ENCODE results near the gene GPC3.

GPC3 gene

DNA sequence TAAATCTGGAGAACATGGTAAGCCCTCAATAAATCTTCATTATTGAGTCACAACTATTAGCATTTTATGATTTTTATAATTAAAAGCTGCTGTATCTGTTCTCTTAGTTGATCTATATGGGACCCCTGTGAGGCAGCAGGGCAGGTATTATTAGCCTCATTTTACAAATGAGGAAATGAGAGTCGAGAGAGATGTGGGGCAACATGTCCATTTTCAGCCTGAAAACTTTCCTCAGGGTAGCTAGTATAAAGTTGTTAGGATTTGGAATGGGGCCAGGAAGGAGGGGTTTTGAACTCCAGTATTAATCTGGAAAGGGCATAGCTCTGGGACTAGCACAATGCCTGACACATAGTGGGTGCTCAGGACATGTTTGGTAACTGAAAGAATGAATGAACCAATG lies 378.4 kb downstream of the GPC3 start:
- no peak for DNase-seq (ENCODE audit: extremely low spot score)
- CTCF ChIA-PET = no interaction called here
- TF ChIP-seq TARDBP (IDR thresholded peaks at IDR 0.05) (no peak), LEF1 (IDR thresholded peaks at IDR 0.05; ENCODE audit: borderline replicate concordance) (no peak), ELF4 (IDR thresholded peaks at IDR 0.05) (no peak), HDGF (IDR thresholded peaks at IDR 0.05; ENCODE audit: borderline replicate concordance) (no peak)
- POLR2A ChIA-PET = no interaction called here

DNA sequence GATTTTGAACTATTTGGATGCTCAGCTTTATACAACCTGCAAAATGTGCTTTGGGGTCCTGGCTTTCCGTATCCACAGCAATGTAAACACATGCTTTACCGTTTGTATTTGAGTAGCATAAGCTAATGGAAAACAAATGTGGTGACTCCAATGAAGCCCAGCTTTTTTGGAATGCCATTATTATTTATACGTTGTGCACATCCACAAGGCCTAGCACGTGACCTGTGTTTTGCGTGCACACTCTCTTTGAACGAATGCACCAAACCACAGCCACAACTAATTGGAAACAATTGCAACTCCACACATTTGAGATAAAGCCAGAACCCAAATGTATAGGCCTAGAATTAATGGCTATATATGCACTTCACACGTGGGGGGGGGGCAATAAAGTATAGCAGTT lies 380.6 kb downstream of the GPC3 start:
- DNase-seq (ENCODE audit: extremely low spot score) = no peak
- CTCF ChIA-PET = interaction anchor here (0.5 kb wide), 1 partner anchor 42 kb away, joined by 3 read pairs; no protein-coding TSS in a partner anchor
- TF ChIP-seq BHLHE40 (IDR thresholded peaks at IDR 0.05; ENCODE audit: borderline replicate concordance) (no peak), FOXA1 (IDR thresholded peaks at IDR 0.05) (no peak), ELF4 (IDR thresholded peaks at IDR 0.05) (no peak), SP1 (IDR thresholded peaks at IDR 0.05) (no peak), ARNT (IDR thresholded peaks at IDR 0.05) (no peak), FOXK2 (IDR thresholded peaks at IDR 0.05) (no peak), TARDBP (IDR thresholded peaks at IDR 0.05) (no peak), LEF1 (IDR thresholded peaks at IDR 0.05; ENCODE audit: borderline replicate concordance) (no peak), SUZ12 (IDR thresholded peaks at IDR 0.05) (no peak), HDGF (IDR thresholded peaks at IDR 0.05; ENCODE audit: borderline replicate concordance) (no peak), L3MBTL2 (conservative IDR thresholded peaks at IDR 0.05) (no peak), ZNF384 (IDR thresholded peaks at IDR 0.05) (no peak), NFRKB (IDR thresholded peaks at IDR 0.05) (no peak), CTBP1 (IDR thresholded peaks at IDR 0.05; ENCODE audit: borderline replicate concordance) (no peak), FOXM1 (IDR thresholded peaks at IDR 0.05; ENCODE audit: borderline replicate concordance) (no peak)
- TF ChIP-seq, protein P1, sequence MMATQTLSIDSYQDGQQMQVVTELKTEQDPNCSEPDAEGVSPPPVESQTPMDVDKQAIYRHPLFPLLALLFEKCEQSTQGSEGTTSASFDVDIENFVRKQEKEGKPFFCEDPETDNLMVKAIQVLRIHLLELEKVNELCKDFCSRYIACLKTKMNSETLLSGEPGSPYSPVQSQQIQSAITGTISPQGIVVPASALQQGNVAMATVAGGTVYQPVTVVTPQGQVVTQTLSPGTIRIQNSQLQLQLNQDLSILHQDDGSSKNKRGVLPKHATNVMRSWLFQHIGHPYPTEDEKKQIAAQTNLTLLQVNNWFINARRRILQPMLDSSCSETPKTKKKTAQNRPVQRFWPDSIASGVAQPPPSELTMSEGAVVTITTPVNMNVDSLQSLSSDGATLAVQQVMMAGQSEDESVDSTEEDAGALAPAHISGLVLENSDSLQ (IDR thresholded peaks at IDR 0.05) = no peak
- POLR2A ChIA-PET = no interaction called here

DNA sequence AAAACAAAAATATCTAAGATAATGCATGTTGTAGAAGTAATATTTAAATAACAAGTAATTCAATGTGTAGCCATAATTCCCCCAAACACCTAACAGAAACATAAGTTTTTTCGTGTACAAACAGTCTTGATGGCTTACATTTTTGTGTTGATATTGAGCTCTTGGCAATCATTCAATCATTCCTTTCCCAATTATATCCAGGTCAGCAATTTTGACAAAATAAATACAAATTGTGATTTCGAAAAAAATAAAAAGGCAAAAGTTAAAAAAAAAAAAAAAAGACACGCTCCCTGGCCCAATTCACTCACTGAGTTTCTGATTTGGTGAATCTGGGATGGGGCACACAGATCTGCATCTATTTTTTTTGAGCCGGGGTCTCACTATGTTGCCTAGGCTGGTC lies 382.5 kb downstream of the GPC3 start:
- ChIA-PET POLR2A (no interaction called here), CTCF (no interaction called here)
- no peak for DNase-seq (ENCODE audit: extremely low spot score)
- no peak for TF ChIP-seq FOXA1 (IDR thresholded peaks at IDR 0.05)
- TF ChIP-seq BHLHE40 (IDR thresholded peaks at IDR 0.05; ENCODE audit: borderline replicate concordance) = no peak
- no peak for TF ChIP-seq NFRKB (IDR thresholded peaks at IDR 0.05)
- TF ChIP-seq SUZ12 (IDR thresholded peaks at IDR 0.05) = no peak
- no peak for TF ChIP-seq HDGF (IDR thresholded peaks at IDR 0.05; ENCODE audit: borderline replicate concordance)
- no peak for TF ChIP-seq LEF1 (IDR thresholded peaks at IDR 0.05; ENCODE audit: borderline replicate concordance)

- ChIA-PET CTCF (no interaction called here), POLR2A (no interaction called here)
- DNase-seq (ENCODE audit: extremely low spot score) = no peak
- TF ChIP-seq ZNF384 (IDR thresholded peaks at IDR 0.05) = no peak
- TF ChIP-seq LEF1 (IDR thresholded peaks at IDR 0.05; ENCODE audit: borderline replicate concordance) = no peak
- TF ChIP-seq NFRKB (IDR thresholded peaks at IDR 0.05) = no peak
- TF ChIP-seq SUZ12 (IDR thresholded peaks at IDR 0.05) = no peak
- TF ChIP-seq FOXA1 (IDR thresholded peaks at IDR 0.05) = no peak
- no peak for TF ChIP-seq CTBP1 (IDR thresholded peaks at IDR 0.05; ENCODE audit: borderline replicate concordance)
- no peak for TF ChIP-seq FOXK2 (IDR thresholded peaks at IDR 0.05)
- no peak for TF ChIP-seq ELF4 (IDR thresholded peaks at IDR 0.05)
- no peak for TF ChIP-seq SP1 (IDR thresholded peaks at IDR 0.05)
- TF ChIP-seq BHLHE40 (IDR thresholded peaks at IDR 0.05; ENCODE audit: borderline replicate concordance) = no peak
- TF ChIP-seq L3MBTL2 (conservative IDR thresholded peaks at IDR 0.05) = no peak
- TF ChIP-seq, protein P1 (IDR thresholded peaks at IDR 0.05) = no peak
- no peak for TF ChIP-seq TARDBP (IDR thresholded peaks at IDR 0.05)
These were observed 384.3 kb downstream of the GPC3 start for GRCh38 chrX:133601116-133601515.

GRCh38 chrX:133600536-133600935 lies 384.9 kb downstream of the GPC3 start:
- no peak for DNase-seq (ENCODE audit: extremely low spot score)
- CTCF ChIA-PET = no interaction called here
- POLR2A ChIA-PET = no interaction called here
- no peak for TF ChIP-seq TARDBP (IDR thresholded peaks at IDR 0.05)
- TF ChIP-seq ZNF384 (IDR thresholded peaks at IDR 0.05) = no peak
- TF ChIP-seq ARNT (IDR thresholded peaks at IDR 0.05) = no peak
- TF ChIP-seq HDGF (IDR thresholded peaks at IDR 0.05; ENCODE audit: borderline replicate concordance) = no peak
- TF ChIP-seq ELF4 (IDR thresholded peaks at IDR 0.05) = no peak
- no peak for TF ChIP-seq BHLHE40 (IDR thresholded peaks at IDR 0.05; ENCODE audit: borderline replicate concordance)
- TF ChIP-seq FOXA1 (IDR thresholded peaks at IDR 0.05) = no peak
- TF ChIP-seq, protein P1 (IDR thresholded peaks at IDR 0.05) = no peak
- no peak for TF ChIP-seq FOXM1 (IDR thresholded peaks at IDR 0.05; ENCODE audit: borderline replicate concordance)
- TF ChIP-seq SUZ12 (IDR thresholded peaks at IDR 0.05) = no peak
- TF ChIP-seq LEF1 (IDR thresholded peaks at IDR 0.05; ENCODE audit: borderline replicate concordance) = no peak

DNA sequence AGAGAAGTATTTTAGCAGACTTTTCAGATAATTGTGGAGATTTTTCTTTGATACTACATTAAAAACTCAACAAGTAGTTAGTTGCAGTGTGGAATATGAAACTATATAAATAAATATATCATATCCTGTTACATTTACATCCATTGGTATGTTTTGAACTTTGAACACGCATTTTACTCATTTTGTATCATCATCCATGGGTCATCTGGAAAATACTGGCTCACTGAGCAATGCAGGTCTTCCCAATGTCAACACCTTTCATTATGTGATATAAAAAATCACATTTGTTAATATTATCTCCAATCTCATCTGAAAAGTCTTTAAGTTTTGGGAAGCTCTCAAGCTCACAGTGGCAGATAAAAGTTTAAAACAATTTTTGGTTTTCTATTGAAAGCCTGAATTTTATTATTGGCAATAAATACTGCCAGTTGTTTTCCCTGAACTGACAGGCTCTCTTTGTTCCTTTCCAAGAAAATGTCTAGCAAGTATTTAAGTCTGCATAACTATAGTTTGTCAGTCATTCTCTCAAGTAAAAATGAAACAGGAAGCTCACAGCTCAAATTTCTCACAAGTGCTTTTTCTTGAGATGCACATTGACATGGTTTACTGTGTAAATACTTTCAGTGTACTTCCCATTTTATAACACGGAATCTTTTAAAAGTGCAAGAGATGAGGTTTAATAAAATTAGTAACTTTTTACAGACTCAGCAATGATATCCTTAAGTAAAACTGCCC lies 386.6 kb downstream of the GPC3 start:
- DNase-seq (ENCODE audit: extremely low spot score) = no peak

More for the DNA sequence above, 386.6 kb downstream of the GPC3 start:
- POLR2A ChIA-PET = no interaction called here
- CTCF ChIA-PET = no interaction called here
- no peak for TF ChIP-seq SUZ12 (IDR thresholded peaks at IDR 0.05)
- no peak for TF ChIP-seq CTBP1 (IDR thresholded peaks at IDR 0.05; ENCODE audit: borderline replicate concordance)
- no peak for TF ChIP-seq LEF1 (IDR thresholded peaks at IDR 0.05; ENCODE audit: borderline replicate concordance)
- TF ChIP-seq BHLHE40 (IDR thresholded peaks at IDR 0.05; ENCODE audit: borderline replicate concordance) = no peak
- no peak for TF ChIP-seq TARDBP (IDR thresholded peaks at IDR 0.05)
- TF ChIP-seq ZNF384 (IDR thresholded peaks at IDR 0.05) = no peak
- no peak for TF ChIP-seq HDGF (IDR thresholded peaks at IDR 0.05; ENCODE audit: borderline replicate concordance)
- TF ChIP-seq, protein P1 (IDR thresholded peaks at IDR 0.05) = no peak
- TF ChIP-seq ARNT (IDR thresholded peaks at IDR 0.05) = no peak
- TF ChIP-seq FOXA1 (IDR thresholded peaks at IDR 0.05) = no peak
- TF ChIP-seq NFRKB (IDR thresholded peaks at IDR 0.05) = no peak
- no peak for TF ChIP-seq FOXK2 (IDR thresholded peaks at IDR 0.05)
- no peak for TF ChIP-seq FOXM1 (IDR thresholded peaks at IDR 0.05; ENCODE audit: borderline replicate concordance)
- no peak for TF ChIP-seq SP1 (IDR thresholded peaks at IDR 0.05)
- TF ChIP-seq L3MBTL2 (conservative IDR thresholded peaks at IDR 0.05) = no peak

All from HEK293T (cell line).